ENCODE results near the gene CLASP1.
"Not testable (repeated sequence)": the region's sequence is repeated elsewhere in the genome, so short reads cannot be mapped to it uniquely, and the experiment has no call there.

The CLASP1 gene

DNA sequence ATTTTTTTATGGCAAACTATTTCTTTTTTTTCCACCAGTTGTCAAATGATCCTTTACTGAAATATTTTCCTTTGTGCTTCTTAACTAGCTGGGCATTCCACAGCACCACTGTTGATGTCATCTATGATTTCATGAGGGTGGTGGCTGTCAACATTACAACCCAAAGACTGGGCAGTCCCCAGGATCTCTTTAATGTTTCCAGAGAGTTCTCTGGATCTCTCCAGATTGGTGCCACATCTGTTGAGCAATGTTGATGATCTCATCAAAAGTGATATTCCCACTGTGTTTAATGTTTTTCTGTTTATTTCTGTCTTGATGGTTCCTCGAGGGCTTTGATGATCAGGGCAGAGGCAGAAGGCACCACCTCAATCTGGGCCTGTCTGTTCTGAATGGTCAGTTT is 9.1 kb upstream of the CLASP1 start:
- DNase-seq, result not testable (repeated sequence)

DNA sequence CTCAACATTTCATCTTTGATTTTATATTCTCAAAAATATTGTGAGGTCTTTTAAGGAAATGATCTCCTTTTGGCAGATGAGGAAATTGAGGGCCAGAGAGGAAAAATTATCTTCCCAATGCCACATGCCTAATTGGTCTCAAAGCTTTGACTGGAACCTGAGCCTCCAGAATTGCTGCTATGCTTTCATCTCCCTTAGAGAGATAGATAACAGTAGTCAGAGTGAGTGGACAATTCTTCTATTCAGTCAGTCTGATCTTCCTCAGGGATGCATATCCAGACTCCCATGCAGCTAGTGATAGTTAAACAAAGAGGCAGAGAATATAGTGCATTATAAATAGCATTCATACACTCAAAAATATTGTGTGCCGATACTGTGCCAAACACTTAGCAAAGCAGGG is 3.8 kb upstream of the CLASP1 start:
- no peak for DNase-seq

DNA sequence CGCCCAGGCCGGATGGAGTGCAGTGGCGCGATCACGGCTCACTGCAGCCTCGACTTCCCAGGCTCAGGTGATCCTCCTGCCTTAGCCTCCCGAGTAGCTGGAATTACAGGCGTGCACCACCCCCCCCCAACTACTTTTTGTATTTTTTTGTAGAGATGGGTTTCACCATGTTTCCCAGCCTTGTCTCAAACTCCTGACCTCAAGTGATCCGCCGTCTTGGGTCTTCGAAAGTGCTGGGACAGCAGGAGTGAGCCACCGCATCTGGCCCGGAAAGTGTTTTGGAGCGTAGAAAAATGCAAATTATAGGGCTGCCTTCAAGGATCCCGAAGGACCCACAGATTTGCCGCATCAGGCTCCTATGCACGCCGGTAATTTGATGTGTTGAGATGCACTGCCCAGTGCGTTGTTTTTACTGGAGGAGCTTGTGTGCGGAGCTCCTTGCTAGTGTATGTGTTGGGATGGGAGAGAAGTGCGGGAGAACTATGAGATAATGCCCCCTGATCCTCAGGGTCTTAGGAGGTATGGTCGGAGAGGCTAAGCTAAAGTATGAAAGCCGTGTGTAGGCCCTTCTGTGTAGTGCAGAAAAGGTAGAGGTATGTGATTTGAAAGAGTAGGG is 1.2 kb upstream of the CLASP1 start:
- DNase-seq, result peak; percentile 59

DNA sequence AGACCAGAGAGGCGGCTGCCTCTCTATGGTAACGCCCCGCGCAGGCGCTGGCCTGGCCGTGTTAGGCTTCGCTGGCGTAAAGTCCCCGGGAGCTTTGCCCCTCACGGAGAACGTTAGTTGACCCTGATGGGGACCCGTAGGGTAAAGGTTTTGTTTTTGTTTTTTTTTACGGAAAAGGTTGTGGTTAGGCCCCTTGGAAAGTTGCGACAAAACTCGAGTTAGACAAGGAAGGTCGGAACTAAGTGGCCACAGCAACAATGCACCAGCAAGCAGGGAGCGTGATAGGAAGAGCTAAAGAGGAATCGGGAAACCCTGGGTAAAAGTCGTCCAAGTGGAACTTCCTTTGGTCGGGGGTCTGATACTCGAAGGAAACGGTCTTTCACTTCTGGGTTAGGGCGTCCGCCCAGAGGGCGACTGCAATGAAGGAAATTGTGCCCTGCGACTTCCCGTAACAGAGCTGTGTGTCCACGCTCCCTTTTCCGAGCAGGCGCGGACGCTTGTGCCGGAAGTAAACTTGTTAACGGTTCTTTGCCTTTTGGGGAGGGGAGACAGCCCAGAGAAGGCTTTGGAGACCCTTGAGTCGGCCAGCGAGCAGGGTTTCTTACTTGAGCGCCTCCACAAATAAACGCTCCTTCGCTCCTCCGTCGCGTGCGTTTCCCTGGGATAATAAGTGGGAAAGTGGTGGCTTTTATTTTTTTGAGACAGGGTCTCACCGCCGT is 493 bp upstream of the CLASP1 start:
- peak; percentile 98 for DNase-seq

DNA sequence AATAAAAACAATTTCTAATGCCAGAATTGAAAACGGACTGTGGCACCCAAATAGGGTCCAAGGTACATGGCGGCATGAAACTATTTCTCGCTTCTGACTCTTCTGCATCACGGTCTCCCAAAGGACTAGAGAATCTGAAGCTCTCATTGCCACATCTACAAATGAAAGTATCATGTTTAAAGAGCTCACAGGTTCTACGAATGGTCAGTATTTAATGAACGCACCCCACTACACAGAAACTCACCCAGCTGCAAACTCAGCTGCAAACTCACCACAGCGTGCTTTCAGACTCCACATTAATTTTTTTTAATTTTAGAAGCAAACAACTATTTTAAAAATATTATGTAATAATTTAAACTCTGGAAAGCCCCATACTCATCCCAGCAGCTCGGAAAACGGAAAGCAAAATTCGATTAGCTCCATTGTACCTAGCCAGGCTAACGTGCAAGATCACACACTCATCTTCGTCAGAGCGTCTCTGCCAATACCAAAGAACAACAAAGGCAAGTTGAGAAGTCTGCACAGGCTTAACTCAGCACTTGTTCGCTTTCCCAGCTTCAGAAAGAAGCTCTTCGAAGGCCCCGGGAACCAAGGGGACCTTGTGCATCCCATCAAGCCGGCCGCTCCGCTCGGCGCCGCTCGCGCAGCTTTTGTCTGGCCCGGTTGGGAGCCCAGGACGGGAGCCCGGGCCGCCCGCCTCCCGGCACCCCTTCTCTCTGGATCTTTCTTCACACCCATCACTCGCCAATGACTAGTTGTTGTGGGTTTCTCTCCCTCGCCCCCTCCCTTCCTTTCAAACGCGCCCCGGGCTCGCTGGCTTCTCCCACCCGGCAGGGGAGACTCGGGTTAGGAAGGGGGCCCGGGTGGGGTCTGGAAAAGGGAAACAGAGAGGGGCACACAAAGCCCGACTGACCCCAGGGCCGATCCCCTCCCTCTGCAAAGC is 785 bp downstream of the CLASP1 start:
- DNase-seq, result peak; percentile 77

DNA sequence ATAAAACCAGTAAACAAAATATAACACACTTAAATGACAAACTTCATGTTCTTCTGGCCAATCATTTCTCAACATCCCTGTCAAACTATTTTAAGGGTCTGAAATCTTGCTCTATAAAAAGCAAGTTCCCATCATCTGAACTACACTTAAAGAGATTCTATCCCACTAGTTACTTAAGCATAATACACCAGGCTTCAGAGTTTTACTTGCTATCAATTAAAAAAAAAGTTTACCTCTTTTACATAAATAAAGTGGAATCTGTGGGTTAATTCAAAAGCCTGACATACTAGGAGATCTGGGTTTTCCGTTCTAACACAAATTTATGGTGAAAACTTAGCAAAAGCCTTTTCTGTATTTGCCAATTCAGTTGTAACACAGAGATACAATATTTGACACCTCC is 1.9 kb downstream of the CLASP1 start:
- no peak for DNase-seq

DNA sequence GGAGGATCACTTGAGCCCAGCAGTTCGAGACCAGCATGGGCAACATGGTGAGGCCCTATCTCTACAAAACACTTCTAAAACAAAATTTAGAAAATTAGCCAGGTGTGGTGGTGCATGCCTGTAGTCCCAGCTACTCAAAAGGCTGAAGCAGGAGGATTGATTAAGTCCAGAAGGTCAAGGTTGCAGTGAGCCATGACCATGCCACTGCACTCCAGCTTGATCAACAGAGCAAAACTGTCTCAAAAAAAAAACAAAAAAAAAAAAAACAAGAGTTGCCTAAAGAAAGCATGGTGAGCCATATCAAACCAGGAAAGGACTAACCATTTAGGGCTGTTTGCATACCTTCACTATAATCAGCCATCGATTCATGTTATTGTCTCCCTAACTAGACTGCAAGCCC is 4.5 kb downstream of the CLASP1 start:
- no peak for DNase-seq

DNA sequence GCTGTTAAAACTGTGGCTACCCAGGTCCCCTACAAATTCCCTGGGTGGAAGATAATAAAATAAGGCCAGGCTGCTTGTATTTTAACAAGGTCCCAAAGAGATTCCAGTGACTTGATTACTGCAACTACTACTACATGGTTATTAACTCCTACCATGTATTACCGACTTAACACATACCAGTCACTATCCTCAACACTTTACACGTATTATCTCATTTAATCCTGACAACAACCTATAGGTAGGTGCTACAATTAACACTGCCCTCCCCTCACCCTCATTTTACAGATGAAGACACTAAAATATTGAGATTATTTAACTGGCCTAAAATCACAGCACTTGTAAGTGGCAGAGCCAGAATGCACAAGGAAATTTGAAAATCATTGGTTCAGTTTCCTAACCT is 5.4 kb downstream of the CLASP1 start:
- DNase-seq, result no peak

DNA sequence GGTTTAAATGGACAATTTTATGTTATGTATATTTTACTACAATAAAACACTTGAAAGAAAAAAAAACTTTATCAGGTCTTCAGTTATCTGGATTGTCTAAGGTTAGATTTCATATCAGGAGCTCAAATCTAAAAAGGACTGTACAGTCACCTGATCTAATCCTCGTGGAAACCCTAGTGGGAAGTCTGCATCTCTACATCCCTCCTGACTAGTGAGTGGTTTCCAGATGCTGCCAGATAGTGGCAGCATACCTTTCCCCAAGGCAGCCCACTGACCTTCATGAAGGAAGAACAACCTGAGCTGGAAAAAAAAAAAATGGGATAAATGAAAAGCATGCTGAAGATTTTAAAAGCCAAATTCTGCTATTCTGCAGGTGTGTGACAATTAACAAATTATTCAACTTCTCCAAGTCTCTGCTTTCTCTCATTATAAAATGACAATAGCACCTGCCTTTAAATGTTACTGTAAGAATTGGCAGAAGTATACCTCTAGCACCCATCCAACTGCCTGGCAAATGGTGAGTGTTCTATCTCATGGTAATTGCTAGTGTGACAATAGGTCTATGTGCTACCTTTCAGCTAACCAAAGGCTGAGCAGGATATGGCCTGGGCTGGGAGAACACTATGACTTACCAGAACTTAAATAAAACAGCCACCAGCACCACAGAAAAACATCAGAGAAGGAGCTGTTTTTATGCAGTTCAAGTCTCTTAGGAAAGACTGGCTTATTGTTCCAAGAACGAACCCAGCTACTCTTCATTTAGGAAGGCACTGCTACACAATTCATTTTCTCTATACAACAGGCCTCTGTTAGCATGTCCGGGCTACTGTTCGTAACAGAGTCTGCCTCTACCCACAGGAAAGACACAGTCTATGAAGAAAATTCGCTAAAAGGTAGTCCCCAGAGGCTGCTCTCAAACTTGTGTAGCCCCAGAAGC is 8.6 kb downstream of the CLASP1 start:
- DNase-seq, result no peak

DNA sequence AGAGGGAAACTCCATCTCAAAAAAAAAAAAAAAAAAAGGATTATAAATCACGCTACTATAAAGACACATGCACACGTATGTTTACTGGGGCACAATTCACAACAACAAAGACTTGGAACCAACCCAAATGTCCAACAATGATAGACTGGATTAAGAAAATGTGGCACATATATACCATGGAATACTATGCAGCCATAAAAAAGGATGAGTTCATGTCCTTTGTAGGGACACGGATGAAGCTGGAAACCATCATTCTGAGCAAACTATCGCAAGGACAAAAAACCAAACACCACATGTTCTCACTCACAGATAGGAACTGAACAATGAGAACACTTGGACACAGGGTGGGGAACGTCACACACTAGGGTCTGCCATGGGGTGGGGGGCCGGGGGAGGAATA is 9.4 kb downstream of the CLASP1 start:
- not testable (repeated sequence) for DNase-seq

DNA sequence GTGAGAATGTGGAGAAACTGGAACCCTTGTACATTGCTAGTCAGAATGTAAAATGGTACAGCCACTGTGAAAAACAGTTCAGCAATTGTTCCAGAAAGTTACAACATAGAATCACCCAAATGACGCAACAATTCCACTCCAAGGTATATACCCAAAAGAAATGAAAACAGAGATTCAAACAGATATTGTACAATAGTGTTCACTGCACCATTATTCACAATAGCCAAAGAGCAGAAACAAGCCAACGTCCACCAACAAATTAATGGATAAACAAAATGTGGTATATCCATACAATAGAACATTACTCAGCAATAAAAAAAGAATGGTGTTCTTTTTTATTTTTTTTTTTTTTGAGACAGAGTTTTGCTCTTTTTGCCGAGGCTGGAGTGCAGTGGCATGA is 10.9 kb downstream of the CLASP1 start:
- no peak for DNase-seq

DNA sequence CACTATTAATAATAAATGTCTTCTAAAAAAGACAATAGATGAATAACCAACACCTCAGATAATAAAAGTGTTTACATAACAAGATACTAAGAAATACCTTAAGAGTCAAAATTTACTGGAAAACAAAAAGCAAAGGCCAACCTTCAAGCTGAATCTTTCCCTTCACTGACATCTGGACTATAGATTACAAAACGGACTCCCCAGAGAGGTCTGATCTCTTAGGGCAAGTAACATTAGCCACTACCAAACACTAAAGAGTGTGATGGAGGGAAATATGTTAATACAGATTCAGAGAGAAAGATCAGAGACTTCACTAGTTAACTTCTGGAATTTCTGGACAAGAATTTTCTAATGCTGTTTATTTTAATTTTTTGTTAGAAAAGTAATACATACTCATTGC is 13.9 kb downstream of the CLASP1 start:
- DNase-seq, result no peak

DNA sequence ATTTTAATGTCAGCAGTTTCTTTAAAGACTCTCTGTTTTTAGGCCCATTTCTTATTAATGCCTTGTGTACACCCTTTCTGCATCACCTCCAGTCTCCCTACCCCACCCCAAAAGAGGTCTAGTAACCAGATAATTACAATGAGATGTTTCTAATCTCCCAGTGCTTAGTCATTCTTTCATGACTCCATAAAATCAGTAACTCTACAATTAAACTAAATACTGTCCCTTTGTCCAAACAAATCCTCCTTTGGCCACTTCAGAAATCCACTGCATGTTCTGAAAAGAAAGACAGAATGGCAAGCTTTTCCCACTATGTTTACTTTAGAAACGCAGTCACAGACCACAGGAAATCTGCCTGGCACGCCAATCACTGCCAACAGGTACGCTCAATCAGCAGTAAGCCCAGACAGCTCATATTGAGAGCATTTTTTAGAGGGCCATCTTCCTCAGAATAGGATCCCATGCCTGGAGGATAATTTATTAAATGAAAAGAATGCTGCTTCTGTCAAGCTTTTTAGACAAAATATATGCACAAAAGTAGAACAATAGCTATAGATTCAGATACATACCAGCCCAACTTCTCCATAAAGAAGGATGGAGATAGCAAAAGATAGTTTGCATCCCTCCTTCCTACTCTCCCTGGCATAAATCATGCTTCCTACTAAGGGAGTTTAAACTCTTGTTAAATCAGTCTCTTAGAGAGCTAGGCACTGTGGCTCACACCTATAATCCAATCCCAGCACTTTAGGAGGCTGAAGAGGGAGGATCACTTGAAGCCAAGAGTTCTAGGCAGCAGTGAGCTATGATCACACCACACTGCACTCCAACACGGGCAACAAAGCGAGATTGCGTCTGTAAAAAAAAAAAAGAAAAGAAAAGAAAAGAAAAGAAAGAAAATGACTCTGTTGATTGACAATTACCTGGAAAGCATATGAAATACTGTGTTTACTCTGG is 14.6 kb downstream of the CLASP1 start:
- no peak for DNase-seq

DNA sequence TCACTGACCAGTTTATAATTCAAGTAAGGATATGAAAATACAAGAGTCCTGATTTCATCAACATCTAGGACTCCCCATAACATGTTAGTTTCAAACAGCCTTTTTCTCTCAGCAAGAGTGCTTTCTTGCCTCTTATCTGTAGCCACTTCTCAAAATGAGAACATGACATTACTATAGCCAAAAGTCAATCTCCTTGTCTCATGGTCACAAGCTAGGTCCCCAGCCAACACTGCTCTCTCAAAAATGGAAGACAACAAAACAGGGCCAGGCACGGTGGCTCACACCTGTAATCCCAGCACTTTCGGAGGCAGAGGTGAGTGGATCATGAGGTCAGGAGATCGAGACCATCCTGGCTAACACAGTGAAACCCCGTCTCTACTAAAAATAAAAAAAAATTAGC is 15.8 kb downstream of the CLASP1 start:
- no peak for DNase-seq

DNA sequence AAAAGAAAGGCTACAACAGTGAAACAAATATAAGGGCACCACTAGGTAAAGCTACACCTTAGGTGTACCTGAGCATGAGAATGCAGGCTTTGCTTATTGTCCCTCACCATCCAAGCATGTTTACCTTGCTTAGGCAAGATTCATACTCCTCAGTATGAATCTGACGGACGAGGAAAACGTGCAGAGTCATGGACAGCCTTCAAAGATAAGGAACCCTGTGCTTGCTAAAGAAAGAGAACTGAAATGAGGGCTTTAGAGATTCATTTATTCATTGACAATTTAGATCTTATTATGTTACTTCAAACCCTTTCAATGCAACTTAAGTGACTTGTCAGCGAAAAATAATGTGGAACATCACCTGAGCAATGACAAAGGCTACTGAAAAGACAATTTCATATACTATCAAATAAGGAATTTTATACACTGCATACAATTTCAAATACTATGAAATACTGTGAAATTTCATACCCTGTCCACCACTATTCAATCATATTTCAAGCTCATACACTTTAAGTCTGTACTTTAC is 21.7 kb downstream of the CLASP1 start:
- no peak for DNase-seq

DNA sequence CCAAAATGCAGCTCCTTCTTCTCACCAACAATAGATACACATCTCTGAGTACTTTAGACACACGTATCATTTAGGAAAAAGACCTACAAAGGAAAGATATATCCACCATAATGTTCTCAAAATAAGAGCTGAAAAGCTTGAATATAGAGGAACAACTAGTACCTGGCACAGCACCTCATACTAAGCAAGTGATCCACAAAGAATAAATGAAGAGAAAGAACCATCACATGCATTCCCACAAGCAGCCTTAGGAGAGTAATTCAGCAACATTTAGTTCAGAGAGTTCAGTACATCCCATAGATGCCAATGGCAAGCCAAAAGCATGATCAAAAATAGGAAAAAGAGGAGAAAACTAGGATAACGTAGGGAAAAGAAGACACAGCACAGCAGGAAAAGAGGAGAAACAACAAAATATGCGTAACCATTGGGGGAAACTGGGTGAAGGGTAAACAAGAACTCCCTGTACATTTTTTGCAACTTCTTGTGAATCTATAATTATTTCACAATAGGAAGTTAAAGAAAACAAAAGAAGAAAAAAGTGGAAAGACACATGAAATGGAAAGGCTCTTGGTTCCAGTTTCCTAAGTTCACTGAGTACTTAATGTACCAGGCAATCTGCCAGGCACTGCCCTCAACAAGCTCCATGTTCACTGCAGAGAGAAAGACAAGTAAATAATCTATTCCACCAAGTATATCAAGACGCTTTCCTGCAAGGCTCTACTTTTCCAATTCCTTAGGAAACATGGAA is 22.3 kb downstream of the CLASP1 start:
- no peak for DNase-seq

DNA sequence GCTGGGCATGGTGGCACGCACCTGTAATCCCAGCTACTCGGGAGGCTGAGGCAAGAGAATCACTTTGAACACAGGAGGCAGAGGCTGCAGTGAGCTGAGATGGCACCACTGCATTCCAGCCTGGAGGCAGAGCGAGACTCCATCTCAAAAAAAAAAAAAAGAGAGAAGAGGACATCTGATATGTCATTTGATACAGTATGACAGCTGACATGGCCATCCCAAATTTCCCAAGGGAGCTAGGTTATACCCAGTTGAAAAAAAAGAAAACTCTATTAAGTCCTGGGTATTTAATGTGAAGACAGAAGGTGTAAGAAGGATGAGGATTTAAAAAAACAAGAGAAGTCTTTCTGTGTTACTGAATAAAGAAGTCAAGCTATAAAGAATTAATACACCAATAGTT is 23.3 kb downstream of the CLASP1 start:
- DNase-seq, result no peak

DNA sequence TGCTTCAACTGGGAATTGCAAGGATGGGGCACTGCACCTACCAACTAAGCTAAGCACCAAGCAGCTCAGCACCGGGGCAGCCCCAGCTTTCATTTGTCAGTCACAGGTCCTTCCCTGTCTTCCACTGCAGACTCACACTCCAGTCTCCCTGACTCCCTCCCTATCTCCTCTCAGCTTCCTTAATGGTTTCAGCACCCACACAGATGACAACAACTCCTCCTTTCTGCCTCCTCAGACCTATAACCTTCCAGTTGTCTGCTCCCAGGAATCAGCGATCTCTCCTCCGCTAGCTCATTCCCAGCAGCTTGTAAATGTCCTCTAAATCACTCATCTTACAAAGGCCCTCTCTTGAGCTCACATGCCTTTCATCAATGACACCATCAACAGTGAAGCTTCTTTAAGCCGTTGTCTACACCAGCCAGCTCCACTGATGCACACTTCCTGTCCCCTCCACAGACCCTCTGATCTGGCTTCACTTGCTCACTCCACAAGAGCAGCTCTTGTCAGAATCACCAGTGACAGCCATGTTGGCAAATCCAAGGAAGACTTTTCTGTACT is 32.1 kb downstream of the CLASP1 start:
- DNase-seq, result peak; percentile 89

DNA sequence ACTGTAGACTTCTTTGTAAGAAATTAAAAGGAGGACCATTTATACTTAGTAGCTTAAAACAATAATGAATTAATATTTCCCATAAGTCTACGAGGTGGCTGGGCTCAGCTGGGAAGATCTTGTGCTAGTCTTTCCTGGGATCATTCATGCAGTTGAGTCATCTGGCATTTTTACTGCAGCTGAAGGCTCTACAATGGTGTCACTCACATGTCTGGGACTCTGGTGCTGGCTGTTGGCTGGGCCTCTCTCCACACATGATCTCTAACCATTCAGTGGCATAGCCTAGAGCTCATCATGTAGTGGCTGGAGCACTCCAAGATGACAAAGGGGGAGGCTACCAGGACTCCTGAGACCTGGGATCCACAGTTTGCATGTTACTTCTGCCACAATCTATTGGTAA is 35.5 kb downstream of the CLASP1 start:
- peak; percentile 59 for DNase-seq

DNA sequence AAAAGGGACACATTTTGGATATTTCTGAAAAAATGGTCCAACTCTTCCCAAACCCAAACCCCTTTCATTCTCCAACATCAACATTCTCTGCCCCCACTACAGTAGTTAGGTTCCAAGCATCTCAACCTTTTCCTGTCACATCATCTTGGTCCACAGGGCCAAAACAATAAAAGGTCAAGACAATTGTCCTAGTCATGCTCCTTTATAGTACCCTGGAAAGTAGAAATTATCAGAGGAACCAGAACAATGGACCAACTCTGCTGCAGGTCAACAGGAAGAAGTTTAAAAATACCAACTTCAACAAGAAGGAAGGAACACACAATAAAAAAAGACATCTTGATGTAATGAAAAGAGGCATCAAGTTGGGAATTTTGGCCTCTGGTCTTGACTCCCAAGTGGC is 36.1 kb downstream of the CLASP1 start:
- DNase-seq, result no peak
